ENCODE results near the gene KCNA2.

GRCh38 chr1:110544753-110545152 lies 61.4 kb downstream of the KCNA2 start:
- no peak for TF ChIP-seq EZH2 (IDR thresholded peaks at IDR 0.05; ENCODE audit: low read length)
- TF ChIP-seq, protein P1, sequence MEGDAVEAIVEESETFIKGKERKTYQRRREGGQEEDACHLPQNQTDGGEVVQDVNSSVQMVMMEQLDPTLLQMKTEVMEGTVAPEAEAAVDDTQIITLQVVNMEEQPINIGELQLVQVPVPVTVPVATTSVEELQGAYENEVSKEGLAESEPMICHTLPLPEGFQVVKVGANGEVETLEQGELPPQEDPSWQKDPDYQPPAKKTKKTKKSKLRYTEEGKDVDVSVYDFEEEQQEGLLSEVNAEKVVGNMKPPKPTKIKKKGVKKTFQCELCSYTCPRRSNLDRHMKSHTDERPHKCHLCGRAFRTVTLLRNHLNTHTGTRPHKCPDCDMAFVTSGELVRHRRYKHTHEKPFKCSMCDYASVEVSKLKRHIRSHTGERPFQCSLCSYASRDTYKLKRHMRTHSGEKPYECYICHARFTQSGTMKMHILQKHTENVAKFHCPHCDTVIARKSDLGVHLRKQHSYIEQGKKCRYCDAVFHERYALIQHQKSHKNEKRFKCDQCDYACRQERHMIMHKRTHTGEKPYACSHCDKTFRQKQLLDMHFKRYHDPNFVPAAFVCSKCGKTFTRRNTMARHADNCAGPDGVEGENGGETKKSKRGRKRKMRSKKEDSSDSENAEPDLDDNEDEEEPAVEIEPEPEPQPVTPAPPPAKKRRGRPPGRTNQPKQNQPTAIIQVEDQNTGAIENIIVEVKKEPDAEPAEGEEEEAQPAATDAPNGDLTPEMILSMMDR (optimal IDR thresholded peaks at IDR 0.05 in 1 of 3, IDR thresholded peaks at IDR 0.05 in 1 of 3, conservative IDR thresholded peaks at IDR 0.05 in 1 of 3; ENCODE audit: extremely low read depth in 1 of 3, insufficient read depth in 2 of 3, low read length in 3 of 3) = no peak

Data from keratinocyte (primary cell).